Measurements from ENCODE around the gene EEPD1. TPM values are rescaled to one million over a fixed set of nuclear protein-coding genes. Genes with fewer than 3 reads are reported as not detected.

The EEPD1 gene
- total RNA-seq, 1 donor from 2014 or later = 0.64 TPM

DNA sequence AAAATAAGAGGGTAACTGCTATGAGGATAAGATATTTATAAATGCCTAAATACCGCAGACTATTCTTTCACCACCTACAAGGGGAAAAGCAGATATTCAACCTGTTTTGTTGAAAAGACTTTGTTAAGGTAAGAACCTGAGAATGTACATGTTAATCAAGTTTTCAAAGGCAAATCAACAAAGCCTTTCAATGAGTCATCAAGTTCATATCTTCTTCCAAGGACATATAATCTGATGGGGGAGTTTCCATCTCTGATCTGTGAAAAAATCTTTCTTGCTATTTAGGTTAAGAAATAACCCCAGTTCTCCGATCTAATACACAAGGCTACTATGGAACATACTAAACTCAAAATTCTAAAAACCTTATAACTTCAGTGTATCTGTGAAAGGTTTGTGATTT lies 196.6 kb downstream of the EEPD1 start:
- ChIA-PET CTCF (no interaction called here), POLR2A (no interaction called here)
- TF ChIP-seq, protein P1, sequence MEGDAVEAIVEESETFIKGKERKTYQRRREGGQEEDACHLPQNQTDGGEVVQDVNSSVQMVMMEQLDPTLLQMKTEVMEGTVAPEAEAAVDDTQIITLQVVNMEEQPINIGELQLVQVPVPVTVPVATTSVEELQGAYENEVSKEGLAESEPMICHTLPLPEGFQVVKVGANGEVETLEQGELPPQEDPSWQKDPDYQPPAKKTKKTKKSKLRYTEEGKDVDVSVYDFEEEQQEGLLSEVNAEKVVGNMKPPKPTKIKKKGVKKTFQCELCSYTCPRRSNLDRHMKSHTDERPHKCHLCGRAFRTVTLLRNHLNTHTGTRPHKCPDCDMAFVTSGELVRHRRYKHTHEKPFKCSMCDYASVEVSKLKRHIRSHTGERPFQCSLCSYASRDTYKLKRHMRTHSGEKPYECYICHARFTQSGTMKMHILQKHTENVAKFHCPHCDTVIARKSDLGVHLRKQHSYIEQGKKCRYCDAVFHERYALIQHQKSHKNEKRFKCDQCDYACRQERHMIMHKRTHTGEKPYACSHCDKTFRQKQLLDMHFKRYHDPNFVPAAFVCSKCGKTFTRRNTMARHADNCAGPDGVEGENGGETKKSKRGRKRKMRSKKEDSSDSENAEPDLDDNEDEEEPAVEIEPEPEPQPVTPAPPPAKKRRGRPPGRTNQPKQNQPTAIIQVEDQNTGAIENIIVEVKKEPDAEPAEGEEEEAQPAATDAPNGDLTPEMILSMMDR (IDR thresholded peaks at IDR 0.05) = no peak
- Mint-ChIP-seq H3K9me3 (peaks cover 2% of the 10 kb centered on the region), H3K4me3 (no peak overlapping the region), H3K36me3 (ENCODE audit: low read depth) (no peaks in the 10 kb centered on the region), H3K4me1 (no peaks in the 10 kb centered on the region), H3K27ac (no peak overlapping the region), H3K27me3 (peaks cover 9% of the 10 kb centered on the region)
- no peak for DNase-seq
- intact Hi-C loops (cut with micrococcal nuclease) = no loop called here
- no peak for ATAC-seq (ENCODE audit: low read depth)

Other genes with a start within 250 kb of the EEPD1 start
- 0.29 and 0.73 TPM in 2 replicates for gene ANLN, start 236.6 kb downstream of the EEPD1 start, total RNA-seq